T-helper 1 cell (primary cell): ENCODE data around the gene EML4.
"Not testable (repeated sequence)": the region's sequence is repeated elsewhere in the genome, so short reads cannot be mapped to it uniquely, and the experiment has no call there.

Experiments
- DNase-seq, 5 donors: peaks; one replicate each; pipeline ENCODE4 v3.0.0-alpha.2; 2012 to 2020

Gene EML4

GRCh38 chr2:42337356-42337820, 168.2 kb downstream of the EML4 start:
- no peak for DNase-seq

DNA sequence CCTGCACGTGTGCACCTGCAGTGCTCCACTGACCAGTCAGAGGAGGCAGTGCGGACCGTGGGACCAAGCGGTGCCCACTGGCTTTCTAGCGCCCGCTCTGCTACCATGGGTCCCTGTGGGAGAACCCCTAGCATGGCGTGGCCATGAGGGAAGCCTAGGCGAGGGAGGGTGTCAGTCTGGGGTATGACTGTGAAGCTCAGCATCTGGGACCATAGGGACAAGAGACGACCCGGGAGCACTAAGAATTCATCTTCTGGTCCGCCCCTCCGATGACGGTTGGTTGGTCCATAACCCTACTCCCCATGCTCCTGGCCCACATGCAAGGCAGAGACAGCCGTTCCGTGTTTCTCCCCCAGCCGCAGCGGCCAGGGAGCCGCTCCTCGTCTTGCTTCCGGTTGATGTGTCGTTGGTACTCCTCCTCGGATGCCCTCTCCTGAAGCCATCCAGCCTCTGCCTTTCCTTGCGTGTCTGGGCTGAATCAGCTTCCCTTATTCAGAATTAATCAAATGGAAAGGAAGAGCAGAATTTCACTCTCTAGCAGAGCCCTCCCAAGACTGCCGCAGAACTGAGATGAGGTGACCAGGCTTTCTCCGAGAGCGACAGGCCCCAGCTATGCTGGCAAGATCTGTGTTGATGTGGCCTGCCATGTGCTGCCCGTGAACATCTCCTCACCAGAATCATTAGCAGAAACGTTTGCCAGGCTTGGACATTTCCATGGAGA, 168.9 kb downstream of the EML4 start:
- DNase-seq = no peak

- no peak for DNase-seq
Measured at GRCh38 chr2:42338567-42339190, 169.5 kb downstream of the EML4 start.

GRCh38 chr2:42339191-42339912, 170.2 kb downstream of the EML4 start:
- no peak for DNase-seq

- DNase-seq = no peak
Measured at GRCh38 chr2:42340045-42340937, 171.1 kb downstream of the EML4 start.

DNA sequence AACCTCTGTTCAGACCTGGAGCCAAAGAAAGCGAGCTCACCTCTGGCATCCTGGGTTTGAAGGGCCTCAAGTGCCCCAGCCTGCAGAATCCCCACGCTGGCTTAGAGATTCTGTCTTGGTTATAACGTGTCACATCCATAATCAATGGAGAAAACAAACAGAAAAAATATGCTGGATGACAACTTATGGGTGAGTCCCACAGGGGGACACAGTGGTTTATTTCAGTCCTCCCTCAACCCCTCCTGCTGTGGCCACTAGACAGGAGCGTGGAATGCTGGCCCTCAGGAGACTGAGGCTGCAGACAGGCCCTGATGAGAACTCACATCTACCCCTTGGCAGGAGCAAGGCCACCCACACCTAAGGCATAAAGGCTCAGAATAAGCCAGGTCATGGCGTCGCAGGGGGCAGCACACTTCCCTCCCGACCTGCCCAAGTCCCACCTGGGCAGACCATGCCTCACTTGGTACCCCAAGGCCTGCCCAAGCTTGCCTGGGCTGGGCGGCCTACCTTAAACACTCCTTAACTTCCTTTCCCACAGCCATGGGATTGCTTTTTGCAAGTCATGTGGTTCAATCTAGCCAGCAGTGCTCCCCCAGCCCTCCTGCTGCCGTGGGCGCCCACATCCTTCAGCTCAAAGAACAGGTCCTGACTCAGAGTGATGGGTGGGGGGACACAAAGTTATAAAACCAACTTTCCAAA, 171.9 kb downstream of the EML4 start:
- DNase-seq = no peak

DNA sequence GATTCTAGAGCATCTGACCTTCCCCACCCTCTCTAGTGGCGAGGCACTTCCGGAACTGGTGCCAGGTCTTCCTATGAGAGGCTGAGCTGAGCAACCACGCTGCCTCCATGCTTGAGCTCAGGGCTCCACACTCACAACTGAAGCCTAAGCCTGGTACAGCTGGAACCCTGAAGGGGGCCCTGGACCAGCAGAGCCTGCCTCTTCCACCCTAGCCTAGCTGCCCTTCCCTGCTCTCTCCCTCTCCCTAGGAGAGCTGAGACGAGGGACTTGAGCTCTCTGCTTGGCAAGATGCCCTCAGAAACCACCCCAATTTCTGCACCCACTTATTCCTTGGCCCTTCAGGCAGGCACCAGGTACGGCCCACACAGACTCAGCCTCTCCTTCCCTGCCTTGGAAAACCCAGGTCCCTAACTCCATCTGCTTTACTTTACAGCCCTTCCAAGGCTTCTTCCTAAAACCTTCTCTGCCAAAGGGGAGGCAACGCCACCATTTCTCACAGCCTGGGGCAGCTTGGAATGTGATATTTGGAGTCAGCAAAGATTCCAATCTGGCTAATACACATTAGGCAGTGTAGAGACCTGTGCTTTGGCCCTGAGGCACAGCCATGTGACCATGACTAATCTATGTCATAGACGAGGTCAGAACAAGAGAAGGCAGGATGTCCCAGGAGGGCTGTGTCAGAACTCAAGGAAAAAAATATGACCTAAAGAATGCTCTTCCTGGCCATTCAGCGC, 173.1 kb downstream of the EML4 start:
- no peak for DNase-seq

DNA sequence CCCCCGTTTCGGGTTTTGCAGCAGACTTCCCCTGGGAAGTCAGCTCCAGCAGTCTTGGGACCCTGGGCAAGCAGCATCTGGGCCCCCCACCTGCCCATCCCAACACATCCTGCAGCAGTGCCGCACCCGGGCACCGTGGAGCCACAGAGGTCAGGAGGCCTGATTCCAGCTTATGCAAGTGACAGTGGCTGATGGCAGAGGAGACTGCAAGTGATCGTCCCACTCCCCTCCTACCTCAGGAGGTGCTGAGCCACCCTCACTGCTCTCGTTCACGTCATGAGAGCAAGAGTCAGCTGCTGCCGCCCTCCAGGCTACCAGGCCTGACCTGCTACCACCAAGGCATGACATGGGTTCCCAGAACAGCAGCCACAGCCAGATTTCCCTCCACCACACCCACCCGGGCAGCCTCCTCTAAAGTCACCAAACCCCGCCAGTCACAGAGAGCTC, 173.7 kb downstream of the EML4 start:
- DNase-seq = no peak

- no peak for DNase-seq
Measured at GRCh38 chr2:42345986-42346385, 176.8 kb downstream of the EML4 start.

- not testable (repeated sequence) for DNase-seq
Measured at GRCh38 chr2:42346856-42347255, 177.7 kb downstream of the EML4 start.

DNA sequence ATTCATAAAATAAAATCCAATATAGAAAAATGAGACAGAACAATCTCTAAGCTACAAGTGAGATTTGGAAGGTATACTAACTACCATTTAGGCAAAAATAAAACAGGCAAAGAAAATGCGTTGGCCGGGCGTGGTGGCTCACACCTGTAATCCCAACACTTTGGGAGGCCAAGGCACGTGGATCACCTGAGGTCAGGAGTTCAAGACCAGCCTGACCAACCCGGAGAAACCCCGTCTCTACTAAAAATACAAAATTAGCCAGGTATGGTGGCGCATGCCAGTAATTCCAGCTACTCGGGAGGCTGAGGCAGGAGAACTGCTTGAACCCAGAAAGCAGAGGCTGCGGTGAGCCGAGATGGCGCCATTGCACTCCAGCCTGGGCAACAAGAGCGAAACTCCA, 178.4 kb downstream of the EML4 start:
- not testable (repeated sequence) for DNase-seq

DNA sequence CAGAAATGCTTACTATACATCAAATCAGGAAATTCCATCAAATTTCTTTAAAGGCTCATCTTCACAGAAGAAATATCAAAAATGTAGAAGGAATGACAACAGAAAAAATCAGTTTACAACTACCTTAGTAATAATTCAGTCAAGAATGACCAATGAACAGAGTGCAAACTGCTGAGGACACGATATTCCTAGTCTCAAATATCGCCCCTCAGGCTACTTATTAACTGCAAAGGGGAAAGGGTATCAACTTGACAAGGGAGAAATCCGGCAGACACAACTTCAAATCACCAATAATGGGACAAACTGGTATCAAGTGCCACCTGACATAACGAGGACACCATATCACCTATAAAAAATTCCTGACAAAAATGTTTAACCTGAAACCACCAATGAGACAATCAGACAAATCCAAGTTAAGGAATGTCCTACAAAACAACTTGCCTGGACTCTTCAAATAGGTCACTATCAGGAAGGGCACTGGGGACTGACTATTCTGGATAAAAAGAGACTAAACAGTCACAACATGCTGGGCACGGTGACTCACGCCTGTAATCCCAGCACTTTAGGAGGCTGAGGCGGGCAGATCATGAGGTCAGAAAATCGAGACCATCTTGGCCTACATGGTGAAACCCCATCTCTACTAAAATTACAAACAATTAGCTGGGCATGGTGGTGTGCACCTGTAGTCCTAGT, 179.1 kb downstream of the EML4 start:
- no peak for DNase-seq

DNA sequence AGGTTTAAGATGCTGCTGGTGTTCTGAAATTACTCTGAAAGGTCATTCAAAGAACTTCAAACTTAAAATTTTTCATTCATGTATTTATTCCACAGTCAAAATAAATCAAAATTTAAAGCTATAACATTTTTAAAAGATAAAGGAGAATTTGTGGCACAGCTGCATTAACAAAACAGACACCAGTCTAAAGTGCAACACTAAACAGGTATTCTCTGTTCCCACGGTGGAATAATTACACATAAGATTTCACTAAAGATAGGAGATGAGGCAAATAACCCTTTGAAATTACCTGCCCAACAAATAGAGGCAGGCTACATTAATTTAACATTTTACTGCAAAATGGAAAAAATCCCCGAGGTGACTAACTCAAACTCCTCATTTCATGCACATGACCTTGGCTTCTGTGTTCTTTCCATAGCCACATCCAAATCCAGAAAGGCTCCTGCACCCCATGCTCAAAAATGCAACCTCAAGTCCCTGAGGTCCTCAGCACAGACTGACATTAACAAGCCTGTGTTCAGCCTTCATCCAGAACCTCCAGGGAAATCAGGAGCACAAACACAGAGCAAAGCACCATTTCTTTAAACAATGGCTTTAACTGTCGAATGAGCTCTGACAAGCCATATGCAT, 181.4 kb downstream of the EML4 start:
- no peak for DNase-seq

GRCh38 chr2:42351864-42352263, 182.7 kb downstream of the EML4 start:
- DNase-seq = no peak

- no peak for DNase-seq
Measured at GRCh38 chr2:42353792-42354429, 184.8 kb downstream of the EML4 start.

DNA sequence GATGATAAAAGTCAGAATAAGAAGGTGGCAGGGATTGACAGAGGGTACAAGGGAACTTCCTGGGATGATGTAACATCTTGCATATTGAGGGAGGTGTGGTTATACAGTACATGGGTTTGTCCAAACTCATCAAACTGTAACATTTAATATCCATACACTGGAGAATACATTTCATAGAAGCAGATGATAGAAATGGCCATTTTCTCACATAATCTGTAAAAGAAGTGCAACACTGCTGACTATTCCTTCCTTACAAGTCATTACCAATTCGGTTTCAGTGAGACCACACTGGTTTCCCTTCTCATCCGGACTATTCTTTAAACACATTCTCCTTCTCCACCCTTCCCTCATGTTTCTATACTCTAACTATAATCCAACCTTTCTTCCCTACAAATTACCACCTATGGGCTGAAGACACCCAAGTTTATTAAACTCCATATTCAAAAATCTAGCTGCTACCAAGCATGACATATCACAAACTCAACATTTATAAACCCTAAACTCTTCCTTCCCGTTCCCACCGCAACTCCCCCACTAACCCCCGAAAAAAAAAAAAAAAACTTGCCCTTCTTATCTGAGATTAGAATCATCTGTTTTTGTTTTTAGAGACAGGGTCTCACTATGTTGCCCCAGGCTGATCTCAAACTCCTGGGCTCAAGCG, 190.3 kb downstream of the EML4 start:
- DNase-seq = peak in 1 of 5 donors; percentile 52

DNA sequence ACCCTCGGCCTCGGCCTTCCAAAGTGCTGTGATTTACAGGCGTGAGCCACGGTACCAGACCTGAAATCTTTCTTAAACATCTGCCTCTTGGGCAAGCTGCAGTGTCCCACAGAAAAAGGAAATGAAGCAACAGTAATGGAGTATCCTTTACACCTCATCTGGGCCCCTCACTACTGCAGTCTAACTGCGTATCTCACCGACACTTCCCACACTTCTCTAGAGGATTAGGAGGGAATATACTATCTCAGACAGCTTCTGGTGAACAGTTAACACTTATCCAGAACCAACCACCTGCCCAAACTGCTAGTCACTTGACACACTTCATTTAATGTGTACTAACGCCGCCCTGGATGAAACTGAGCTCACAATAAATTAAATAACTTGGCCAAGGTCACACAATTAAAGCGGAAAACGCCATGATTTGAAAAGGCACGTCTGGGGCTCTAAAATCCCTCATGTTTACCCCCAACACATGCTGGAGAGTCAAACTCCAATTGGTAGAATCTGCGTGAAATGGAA, 190.9 kb downstream of the EML4 start:
- DNase-seq = peak in 1 of 5 donors; percentile 48

DNA sequence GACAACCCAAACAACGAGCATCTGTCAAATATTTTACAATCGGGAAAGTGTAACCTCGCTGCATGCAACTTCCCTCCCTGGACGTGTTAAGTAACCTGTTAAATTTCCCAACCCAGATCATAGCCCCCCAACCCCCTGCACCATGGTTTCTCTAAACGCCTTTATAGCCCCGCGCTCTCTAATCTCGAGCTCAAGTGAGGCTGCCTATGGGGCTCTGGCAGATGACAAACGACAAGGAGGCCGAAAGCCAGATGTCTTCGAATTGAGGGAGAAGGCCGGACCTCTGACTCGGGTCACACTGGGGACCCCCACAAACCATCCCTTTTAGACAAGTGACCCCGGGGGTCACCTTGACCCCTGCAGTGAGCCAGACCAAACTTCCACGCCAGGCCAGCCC, 191.3 kb downstream of the EML4 start:
- DNase-seq = peak in 1 of 5 donors; percentile 16
